Activated CD8-positive, alpha-beta memory T cell treated with anti-CD3 and anti-CD28 coated beads, Interleukin-2, amount 10 ng/mL, durations not matched to agents 7 days and 5 days (primary cell): ENCODE results near the gene CIB2. TPM values are rescaled to one million over a fixed set of nuclear protein-coding genes. Genes with fewer than 3 reads are reported as not detected.

Experiments
- ATAC-seq: fragments of 150-1000 bp; cut with Tn5 transposase; one replicate; pipeline ENCODE4 v1.10.0; 2021; ENCODE audit warnings: moderate library complexity
- CTCF ChIA-PET: fragments of 350-600 bp; sonication (Branson Sonifier 250); formaldehyde crosslinking; loops from one replicate; lab custom pipeline; 2021; ENCODE audit warnings: antibody characterized with exemption; lab: Charles Lee
- DNase-seq: peaks from one replicate; pipeline ENCODE4 v3.0.0-alpha.2; 2020
- H3K27ac Mint-ChIP-seq: one replicate; pipeline ENCODE4 v1.8.0; 2021; ENCODE audit warnings: mild to moderate bottlenecking, mixed read lengths
- H3K27me3 Mint-ChIP-seq: one replicate; pipeline ENCODE4 v1.8.0; 2021; ENCODE audit warnings: mixed read lengths
- H3K36me3 Mint-ChIP-seq: one replicate; pipeline ENCODE4 v1.8.0; 2021; ENCODE audit warnings: mild to moderate bottlenecking, mixed read lengths
- H3K4me1 Mint-ChIP-seq: one replicate; pipeline ENCODE4 v1.8.0; 2021; ENCODE audit warnings: mixed read lengths
- H3K4me3 Mint-ChIP-seq: one replicate; pipeline ENCODE4 v1.8.0; 2021; ENCODE audit warnings: mild to moderate bottlenecking, moderate library complexity, mixed read lengths
- H3K9me3 Mint-ChIP-seq: one replicate; pipeline ENCODE4 v1.8.0; 2022; ENCODE audit warnings: low read depth, mixed read lengths
- total RNA-seq, 2 experiments: library from RNA; stranded (reverse); gene quantifications; one replicate each; pipeline ENCODE4 v1.2.3, GENCODE V29; 2021

Gene CIB2
- total RNA-seq, 2 experiments from 2014 or later, result 0.94 to 1.2 TPM

- Mint-ChIP-seq H3K36me3 (no peaks in the 10 kb centered on the region), H3K27me3 (no peaks in the 10 kb centered on the region), H3K4me1 (peaks cover 60% of the 10 kb centered on the region), H3K9me3 (no peaks in the 10 kb centered on the region), H3K4me3 (no peak overlapping the region), H3K27ac (peak overlapping the region; percentile 89)
- ATAC-seq (no peak), DNase-seq (no peak)
- CTCF ChIA-PET, result interaction anchor here (1.5 to 14.6 kb wide), 8 partner anchors 10 to 136 kb away, joined by 3 to 251 read pairs (median 10); partner anchors contain the start of genes CIB2, SH2D7 and TBC1D2B
Measured at GRCh38 chr15:78102211-78102610, 29.0 kb downstream of the CIB2 start.

DNA sequence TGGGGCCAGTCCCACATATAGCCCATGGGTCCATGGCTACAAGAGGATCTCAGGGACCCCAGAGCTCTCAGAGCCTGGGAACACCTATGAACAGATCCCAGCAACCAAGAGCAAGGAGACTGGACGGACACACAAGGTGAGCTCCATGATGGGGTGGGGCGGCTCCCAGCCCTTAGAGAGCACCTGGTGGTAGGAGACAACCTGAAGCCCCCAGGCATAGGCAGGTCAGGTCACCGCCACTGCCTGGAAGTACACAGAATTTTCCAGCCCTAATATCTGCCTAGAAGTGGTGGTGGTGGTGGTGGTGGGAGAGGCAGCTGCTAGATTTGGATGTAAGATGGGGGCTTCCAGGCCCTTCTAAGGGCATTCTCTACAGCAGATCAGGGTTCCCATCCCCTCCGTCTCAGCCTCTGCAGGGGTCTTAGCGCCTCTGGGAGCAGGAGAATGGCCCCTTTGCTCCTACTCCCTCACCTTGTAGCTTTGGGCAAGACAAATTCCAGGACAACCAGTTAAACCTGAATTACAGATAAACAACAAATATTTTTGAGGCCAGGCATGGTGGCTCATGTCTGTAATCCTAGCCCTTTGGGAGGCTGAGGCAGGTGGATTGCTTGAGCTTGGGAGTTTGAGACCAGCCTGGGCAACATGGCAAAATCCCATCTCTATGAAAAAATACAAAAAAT, 29.7 kb downstream of the CIB2 start:
- no peaks in the 10 kb centered on the region for H3K27me3 Mint-ChIP-seq
- DNase-seq (no peak), ATAC-seq (no peak)
- H3K4me3 Mint-ChIP-seq, result no peak overlapping the region
- H3K4me1 Mint-ChIP-seq, result peaks cover 55% of the 10 kb centered on the region
- H3K36me3 Mint-ChIP-seq, result no peaks in the 10 kb centered on the region
- H3K9me3 Mint-ChIP-seq, result no peaks in the 10 kb centered on the region
- H3K27ac Mint-ChIP-seq, result peak overlapping the region; percentile 89
- CTCF ChIA-PET, result interaction anchor here (1.5 to 14.6 kb wide), 8 partner anchors 9 to 135 kb away, joined by 3 to 251 read pairs (median 10); partner anchors contain the start of genes CIB2, SH2D7 and TBC1D2B

DNA sequence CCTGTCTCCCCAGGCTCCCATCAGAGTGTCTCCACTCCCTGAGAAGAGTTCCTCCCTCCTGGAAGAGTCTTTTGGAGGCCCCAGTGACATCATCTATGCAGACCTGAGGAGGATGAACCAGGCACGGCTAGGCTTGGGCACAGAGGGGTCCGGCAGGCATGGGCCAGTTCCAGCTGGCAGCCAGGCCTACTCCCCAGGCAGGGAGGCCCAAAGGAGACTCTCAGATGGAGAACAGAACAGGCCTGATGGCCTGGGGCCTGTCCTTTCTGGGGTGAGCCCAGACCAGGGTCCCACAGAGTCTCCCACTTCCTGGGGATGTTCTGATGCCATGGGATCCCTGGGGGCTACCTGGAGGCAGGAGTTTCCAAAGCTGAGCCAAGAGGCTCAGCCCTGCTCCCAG, 30.4 kb downstream of the CIB2 start:
- Mint-ChIP-seq H3K27ac (peak overlapping the region; percentile 22), H3K36me3 (no peaks in the 10 kb centered on the region), H3K4me1 (peaks cover 48% of the 10 kb centered on the region), H3K9me3 (no peaks in the 10 kb centered on the region), H3K4me3 (no peak overlapping the region), H3K27me3 (no peaks in the 10 kb centered on the region)
- no peak for DNase-seq
- ATAC-seq, result no peak
- CTCF ChIA-PET, result interaction anchor here (1.6 to 14.6 kb wide), 5 partner anchors 26 to 134 kb away, joined by 3 to 251 read pairs (median 11); partner anchors contain the start of genes CIB2 and TBC1D2B

- Mint-ChIP-seq H3K36me3 (no peaks in the 10 kb centered on the region), H3K4me1 (peaks cover 36% of the 10 kb centered on the region), H3K4me3 (no peak overlapping the region), H3K9me3 (no peaks in the 10 kb centered on the region), H3K27ac (no peak overlapping the region), H3K27me3 (no peaks in the 10 kb centered on the region)
- no peak for ATAC-seq
- CTCF ChIA-PET, result interaction anchor here (2.3 to 2.4 kb wide), 2 partner anchors 16 to 97 kb away, joined by 5 to 8 read pairs; no protein-coding TSS in a partner anchor
- DNase-seq, result no peak
Measured at GRCh38 chr15:78098131-78098755, 33.0 kb downstream of the CIB2 start.

DNA sequence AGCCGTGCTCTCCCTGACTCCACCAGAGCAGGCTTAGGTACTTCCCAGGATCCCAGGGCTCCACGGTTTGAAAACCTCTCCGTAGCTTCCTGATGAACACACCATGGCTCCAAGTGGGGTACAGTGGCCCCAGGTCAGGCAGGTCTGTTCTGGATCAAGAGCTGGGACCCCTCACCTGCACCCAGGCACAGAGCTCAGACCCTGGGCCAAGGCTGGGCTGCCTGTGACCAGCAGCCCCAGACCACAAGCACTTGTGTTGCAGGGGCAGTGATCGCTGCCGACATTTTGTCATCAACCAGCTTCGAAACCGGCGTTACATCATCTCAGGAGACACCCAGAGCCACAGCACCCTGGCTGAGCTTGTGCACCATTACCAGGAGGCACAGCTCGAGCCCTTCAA, 33.6 kb downstream of the CIB2 start:
- CTCF ChIA-PET, result interaction anchor here (0.5 to 2.4 kb wide), 4 partner anchors 11 to 98 kb away, joined by 3 to 8 read pairs (median 5); no protein-coding TSS in a partner anchor
- Mint-ChIP-seq H3K27me3 (no peaks in the 10 kb centered on the region), H3K36me3 (no peaks in the 10 kb centered on the region), H3K27ac (no peak overlapping the region), H3K4me3 (no peak overlapping the region), H3K4me1 (peaks cover 36% of the 10 kb centered on the region), H3K9me3 (no peaks in the 10 kb centered on the region)
- DNase-seq (no peak), ATAC-seq (no peak)

DNA sequence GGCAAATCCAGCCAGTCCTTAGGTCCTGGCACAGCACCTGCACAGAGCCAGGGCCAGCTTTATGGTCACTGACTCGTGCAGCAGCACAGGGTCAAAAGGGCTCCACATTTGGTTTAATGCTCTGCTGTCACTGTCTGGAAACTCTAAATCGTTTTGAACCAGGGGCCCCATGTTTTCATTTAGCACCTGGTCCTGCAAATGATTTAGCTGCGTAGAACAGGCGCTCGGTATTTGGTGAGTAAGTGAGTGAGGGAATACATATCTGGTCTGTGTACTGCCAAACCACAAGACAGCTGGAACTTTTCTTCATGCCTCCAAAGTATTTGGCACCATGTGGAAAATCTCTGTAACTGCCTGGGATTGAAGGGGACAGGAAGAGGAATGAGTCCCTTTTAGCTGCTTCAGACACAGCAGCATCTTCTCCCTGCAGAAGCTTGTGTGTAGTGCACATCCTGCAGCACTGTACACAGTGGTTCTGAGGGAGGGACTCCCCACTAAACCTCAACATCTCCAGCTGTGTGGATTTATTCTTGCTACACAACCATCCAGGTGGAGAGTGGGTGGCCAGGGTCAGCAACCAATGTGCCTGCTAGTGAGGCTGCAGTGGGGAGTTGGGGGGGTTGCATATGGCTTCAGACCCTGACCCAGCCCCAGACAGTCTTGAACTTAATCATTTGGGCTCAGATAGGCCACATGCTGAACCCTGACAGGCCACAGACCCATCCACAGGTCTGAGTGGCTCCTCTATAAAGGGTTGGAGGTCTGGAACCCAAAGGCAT, 37.8 kb downstream of the CIB2 start:
- H3K27me3 Mint-ChIP-seq, result no peaks in the 10 kb centered on the region
- peaks cover 41% of the 10 kb centered on the region for H3K4me1 Mint-ChIP-seq
- H3K36me3 Mint-ChIP-seq, result peaks cover 9% of the 10 kb centered on the region
- CTCF ChIA-PET, result interaction anchor here (1.0 to 5.7 kb wide), 10 partner anchors 10 to 147 kb away, joined by 3 to 34 read pairs (median 4); no protein-coding TSS in a partner anchor
- DNase-seq, result no peak
- peaks cover 6% of the 10 kb centered on the region for H3K9me3 Mint-ChIP-seq
- ATAC-seq, result peak; percentile 63
- no peak overlapping the region for H3K4me3 Mint-ChIP-seq
- H3K27ac Mint-ChIP-seq, result peak overlapping the region; percentile 61

DNA sequence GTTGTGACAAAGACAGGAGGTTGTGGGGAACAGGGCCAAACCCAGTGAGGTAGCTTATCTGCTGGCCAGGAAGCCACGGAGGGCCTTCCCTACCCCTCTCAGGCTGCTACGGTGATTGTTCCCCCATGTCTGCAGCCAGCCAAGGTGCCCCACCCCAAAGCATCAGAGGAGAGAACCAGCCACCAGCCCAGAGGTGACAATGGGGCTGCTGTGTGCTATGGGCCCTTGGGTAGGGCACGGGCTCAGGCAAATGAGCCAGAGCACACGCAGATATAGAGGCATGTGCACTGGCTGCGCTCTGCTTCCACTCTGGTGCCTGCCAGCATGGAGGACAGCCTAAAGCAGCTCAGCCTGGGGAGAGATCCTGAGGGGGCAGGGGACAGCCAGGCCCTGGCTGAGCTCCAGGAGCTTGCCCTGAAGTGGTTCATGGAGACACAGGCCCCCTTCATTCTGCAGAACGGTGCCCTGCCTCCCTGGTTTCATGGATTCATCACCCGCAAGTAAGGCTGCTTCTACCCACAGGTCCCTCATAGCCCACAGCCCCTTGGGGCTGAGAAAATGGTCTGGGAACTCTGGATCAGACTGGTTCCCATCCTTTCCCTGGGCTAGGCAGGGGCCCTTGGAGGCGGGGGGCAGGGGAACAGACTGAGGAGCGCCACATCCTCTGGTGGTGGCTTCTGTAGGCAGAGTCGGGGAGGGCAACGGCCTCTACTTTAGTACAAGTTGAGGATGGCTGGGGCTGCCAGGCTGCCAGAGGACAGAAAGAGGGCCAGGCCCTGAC, 38.8 kb downstream of the CIB2 start, which contains the start of gene SH2D7:
TSS of gene SH2D7 (plus strand) at position 301 of the 781 bp plus-strand sequence. CDS start at position 325, 24 bp downstream.
- no peak within 1 kb of the TSS for H3K4me3 Mint-ChIP-seq
- DNase-seq (no peak), ATAC-seq (peak; percentile 58)
- peaks cover 9% of the 10 kb centered on the region for H3K36me3 Mint-ChIP-seq
- H3K4me1 Mint-ChIP-seq, result peaks cover 41% of the 10 kb centered on the region
- H3K9me3 Mint-ChIP-seq, result peaks cover 6% of the 10 kb centered on the region
- H3K27ac Mint-ChIP-seq, result peak within 1 kb of the TSS; percentile 61
- no peaks in the 10 kb centered on the region for H3K27me3 Mint-ChIP-seq
- CTCF ChIA-PET, result interaction anchor here (1.1 to 5.7 kb wide), 7 partner anchors 9 to 134 kb away, joined by 3 to 34 read pairs (median 4); no protein-coding TSS in a partner anchor

DNA sequence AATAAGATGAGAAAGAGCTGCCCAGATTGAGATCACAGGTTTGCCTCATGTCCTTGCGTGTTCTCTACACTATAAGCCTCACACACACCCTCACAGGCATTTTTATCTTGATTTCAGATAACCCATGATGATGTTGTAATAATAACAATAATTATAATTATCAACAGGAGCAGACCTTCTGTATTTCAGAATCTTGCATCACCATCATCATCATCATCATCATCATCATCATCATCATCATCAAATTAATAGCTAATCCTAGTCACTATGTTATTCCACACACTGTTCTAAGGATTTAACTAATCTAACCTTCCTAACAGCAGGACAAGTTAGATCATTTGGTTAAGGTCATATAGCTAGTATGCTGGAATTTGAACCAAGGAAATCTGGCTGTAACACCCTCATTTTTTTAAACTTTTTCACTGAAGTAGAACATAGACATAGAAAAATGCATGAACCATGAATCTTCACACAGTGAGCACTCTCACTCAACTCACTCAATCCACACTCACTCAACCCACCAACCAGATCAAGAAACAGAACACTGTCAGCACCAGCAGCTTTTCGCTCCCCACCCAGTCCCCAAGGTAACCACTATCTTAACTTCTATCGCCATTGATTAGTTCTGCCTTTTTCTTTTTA, 40.7 kb downstream of the CIB2 start:
- Mint-ChIP-seq H3K4me3 (no peak overlapping the region), H3K36me3 (peaks cover 9% of the 10 kb centered on the region), H3K9me3 (peaks cover 6% of the 10 kb centered on the region), H3K27me3 (no peaks in the 10 kb centered on the region), H3K4me1 (peaks cover 41% of the 10 kb centered on the region), H3K27ac (no peak overlapping the region)
- CTCF ChIA-PET, result interaction anchor here (1.0 to 5.7 kb wide), 6 partner anchors 13 to 131 kb away, joined by 3 to 34 read pairs (median 7); no protein-coding TSS in a partner anchor
- no peak for DNase-seq
- ATAC-seq, result no peak

DNA sequence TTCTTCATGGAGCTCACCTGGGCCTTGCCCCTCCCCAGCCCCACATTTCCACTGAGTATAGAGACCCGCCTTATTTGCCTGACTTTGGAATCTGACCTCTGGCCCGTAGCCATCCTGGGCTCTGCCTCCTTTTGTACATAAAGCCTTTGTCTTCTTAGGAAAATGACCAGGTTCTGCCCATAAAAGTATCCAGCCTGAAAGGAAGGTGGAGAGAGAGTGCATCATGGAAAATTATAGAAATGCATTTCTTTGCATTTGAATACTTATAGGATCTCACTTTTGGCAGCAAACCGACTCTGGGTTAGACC, 42.5 kb downstream of the CIB2 start:
- no peak for DNase-seq
- Mint-ChIP-seq H3K4me3 (no peak overlapping the region), H3K27me3 (no peaks in the 10 kb centered on the region), H3K27ac (no peak overlapping the region), H3K36me3 (peaks cover 9% of the 10 kb centered on the region), H3K4me1 (peaks cover 42% of the 10 kb centered on the region), H3K9me3 (peaks cover 6% of the 10 kb centered on the region)
- ATAC-seq, result no peak
- CTCF ChIA-PET, result interaction anchor here (1.2 to 2.1 kb wide), 3 partner anchors 11 to 20 kb away, joined by 4 to 6 read pairs (median 4); partner anchors contain the start of gene TBC1D2B

- H3K4me3 Mint-ChIP-seq, result no peak overlapping the region
- no peak overlapping the region for H3K27ac Mint-ChIP-seq
- CTCF ChIA-PET, result interaction anchor here (1.2 to 2.1 kb wide), 3 partner anchors 11 to 20 kb away, joined by 4 to 6 read pairs (median 4); partner anchors contain the start of gene TBC1D2B
- no peaks in the 10 kb centered on the region for H3K27me3 Mint-ChIP-seq
- H3K36me3 Mint-ChIP-seq, result peaks cover 9% of the 10 kb centered on the region
- peaks cover 6% of the 10 kb centered on the region for H3K9me3 Mint-ChIP-seq
- ATAC-seq, result no peak
- DNase-seq, result no peak
- H3K4me1 Mint-ChIP-seq, result peaks cover 42% of the 10 kb centered on the region
Measured at GRCh38 chr15:78087951-78088772, 43.1 kb downstream of the CIB2 start.

DNA sequence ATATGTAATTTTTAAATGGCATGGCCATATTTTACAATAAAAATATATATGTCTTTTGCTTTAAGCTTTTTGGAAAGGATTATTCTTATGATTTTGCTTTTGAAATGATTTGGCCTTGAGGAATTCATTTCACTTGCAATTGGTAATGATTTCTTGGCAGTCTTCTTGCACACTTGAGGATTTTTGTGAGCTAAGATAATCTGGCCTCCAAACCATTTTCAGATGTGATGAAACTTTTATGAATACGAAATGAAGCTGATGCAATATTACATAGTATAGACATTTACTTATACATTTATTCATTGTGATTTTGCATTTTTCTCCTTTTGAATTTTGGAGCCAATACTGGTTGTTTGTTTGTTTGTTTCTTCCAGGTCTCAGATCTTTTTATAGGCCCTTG, 45.3 kb downstream of the CIB2 start:
- no peaks in the 10 kb centered on the region for H3K27me3 Mint-ChIP-seq
- H3K27ac Mint-ChIP-seq, result no peak overlapping the region
- H3K36me3 Mint-ChIP-seq, result peaks cover 4% of the 10 kb centered on the region
- DNase-seq (no peak), ATAC-seq (no peak)
- CTCF ChIA-PET, result interaction anchor here (1.2 kb wide), 1 partner anchor 16 kb away, joined by 3 read pairs; no protein-coding TSS in a partner anchor
- H3K4me3 Mint-ChIP-seq, result no peak overlapping the region
- H3K4me1 Mint-ChIP-seq, result peaks cover 32% of the 10 kb centered on the region
- peaks cover 3% of the 10 kb centered on the region for H3K9me3 Mint-ChIP-seq
